Measurements from ENCODE around the gene CHN2.

The CHN2 gene

DNA sequence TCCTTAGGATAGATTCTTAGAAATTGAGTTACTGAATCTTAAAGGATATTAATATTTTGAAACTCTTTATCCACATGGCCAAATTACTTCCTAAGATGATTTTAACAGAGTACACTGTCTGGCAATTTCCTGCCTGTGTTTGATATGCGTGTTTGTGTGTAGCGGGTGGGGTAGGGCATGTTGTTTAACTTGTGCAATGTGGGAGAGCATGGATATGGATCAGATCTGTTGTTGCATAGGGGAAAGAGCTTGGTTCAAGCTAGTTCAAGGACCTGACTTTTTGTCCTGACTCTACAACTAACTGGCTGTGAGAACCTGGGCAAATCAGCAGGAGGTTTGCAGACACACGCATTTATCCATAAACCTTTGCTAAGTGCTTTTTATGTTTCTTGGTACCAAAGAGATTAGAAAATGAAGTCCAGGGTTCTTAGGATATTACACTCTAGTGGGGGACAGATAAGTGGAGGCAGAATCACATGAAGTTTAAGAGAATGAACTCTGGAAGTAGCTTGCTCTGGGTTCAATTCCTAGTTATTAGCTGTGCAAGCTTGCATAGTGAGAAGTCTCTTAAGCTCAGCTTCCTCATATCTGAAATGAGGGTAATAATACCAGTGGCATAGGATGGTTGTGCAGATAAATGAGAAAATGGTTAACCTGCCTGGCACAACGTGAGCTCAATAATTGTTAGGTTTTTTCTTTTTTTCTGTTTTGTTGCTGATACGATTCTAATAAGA is 272.8 kb downstream of the CHN2 start:
- no peak for DNase-seq (ENCODE audit: low read depth)
- TF ChIP-seq, protein P1, sequence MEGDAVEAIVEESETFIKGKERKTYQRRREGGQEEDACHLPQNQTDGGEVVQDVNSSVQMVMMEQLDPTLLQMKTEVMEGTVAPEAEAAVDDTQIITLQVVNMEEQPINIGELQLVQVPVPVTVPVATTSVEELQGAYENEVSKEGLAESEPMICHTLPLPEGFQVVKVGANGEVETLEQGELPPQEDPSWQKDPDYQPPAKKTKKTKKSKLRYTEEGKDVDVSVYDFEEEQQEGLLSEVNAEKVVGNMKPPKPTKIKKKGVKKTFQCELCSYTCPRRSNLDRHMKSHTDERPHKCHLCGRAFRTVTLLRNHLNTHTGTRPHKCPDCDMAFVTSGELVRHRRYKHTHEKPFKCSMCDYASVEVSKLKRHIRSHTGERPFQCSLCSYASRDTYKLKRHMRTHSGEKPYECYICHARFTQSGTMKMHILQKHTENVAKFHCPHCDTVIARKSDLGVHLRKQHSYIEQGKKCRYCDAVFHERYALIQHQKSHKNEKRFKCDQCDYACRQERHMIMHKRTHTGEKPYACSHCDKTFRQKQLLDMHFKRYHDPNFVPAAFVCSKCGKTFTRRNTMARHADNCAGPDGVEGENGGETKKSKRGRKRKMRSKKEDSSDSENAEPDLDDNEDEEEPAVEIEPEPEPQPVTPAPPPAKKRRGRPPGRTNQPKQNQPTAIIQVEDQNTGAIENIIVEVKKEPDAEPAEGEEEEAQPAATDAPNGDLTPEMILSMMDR (IDR thresholded peaks at IDR 0.05; ENCODE audit: control insufficient read depth, extremely low read depth, insufficient read depth) = no peak
- H3K4me3 ChIP-seq (ENCODE audit: low read depth, low read length) = no peak overlapping the region

DNA sequence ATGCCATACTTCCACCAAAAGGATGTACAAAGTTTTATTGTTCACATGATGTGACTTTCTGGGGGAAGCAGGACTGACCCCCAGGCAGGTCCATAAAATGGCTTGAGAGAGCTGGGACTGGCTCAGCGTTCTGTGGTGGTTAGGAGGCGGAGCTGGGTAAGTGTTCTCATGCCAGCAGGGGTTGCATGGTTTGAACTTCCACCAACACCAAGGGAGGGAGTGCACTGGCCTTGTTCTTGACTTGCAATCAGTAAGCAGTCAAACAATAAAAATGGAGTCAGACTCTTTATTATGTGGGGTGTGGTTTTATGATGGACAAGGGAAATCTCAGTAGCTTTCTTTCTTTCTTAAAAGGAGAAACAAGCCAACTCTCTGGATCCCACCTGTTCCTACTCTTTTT is 273.6 kb downstream of the CHN2 start:
- no peak for DNase-seq (ENCODE audit: low read depth)
- TF ChIP-seq, protein P1 (IDR thresholded peaks at IDR 0.05; ENCODE audit: control insufficient read depth, extremely low read depth, insufficient read depth) = no peak

DNA sequence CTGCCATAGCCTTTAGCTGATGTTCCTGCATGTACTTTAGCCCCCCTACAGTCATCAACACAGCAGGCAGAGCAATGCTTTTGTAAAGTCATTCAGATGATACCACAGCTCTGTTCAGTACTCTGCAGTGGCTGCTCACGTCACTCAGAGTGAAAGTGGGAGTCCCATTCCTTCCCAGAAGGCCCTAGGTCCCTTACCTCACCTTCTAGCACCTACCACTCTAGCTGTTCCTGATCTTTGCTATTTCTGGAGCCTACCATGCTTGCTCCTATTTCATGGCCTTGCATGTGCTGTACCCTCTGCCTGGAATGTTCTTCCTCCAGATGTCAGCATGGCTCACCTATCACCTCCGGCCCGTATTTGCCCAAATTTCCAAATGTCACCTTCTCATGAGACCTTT is 274.7 kb downstream of the CHN2 start:
- TF ChIP-seq, protein P1 (IDR thresholded peaks at IDR 0.05; ENCODE audit: control insufficient read depth, extremely low read depth, insufficient read depth) = no peak
- DNase-seq (ENCODE audit: low read depth) = no peak
- no peak overlapping the region for H3K4me3 ChIP-seq (ENCODE audit: low read depth, low read length)

More for the DNA sequence above, 273.6 kb downstream of the CHN2 start:
- no peak overlapping the region for H3K4me3 ChIP-seq (ENCODE audit: low read depth, low read length)

DNA sequence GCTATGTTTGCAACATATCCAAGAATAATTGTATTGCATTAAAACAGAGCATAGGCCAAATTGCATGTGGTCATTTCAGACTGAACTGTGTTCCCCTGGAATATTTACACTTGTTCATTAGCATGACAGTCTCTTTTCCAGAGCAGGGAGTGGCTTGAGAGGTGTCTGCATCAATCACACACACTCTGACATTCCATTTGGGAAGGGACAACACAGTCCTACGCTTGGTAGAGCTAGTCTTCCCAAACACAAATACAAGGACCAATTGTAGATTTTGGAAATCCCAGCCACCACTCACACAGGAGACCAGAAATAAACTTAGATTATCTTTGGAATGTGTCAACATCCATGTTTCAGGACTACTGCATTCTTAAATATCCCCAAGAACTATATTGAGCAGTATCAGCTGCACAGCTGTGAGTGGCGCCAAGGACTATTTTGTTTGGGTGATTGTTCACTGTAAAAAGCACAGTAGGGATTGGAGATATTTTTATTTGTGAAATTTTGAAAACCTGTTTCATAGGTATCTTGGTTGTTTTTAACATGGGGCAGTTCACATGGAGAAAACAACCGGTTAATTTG is 275.5 kb downstream of the CHN2 start:
- no peak for DNase-seq (ENCODE audit: low read depth)
- H3K4me3 ChIP-seq (ENCODE audit: low read depth, low read length) = no peak overlapping the region
- TF ChIP-seq, protein P1 (IDR thresholded peaks at IDR 0.05; ENCODE audit: control insufficient read depth, extremely low read depth, insufficient read depth) = no peak

DNA sequence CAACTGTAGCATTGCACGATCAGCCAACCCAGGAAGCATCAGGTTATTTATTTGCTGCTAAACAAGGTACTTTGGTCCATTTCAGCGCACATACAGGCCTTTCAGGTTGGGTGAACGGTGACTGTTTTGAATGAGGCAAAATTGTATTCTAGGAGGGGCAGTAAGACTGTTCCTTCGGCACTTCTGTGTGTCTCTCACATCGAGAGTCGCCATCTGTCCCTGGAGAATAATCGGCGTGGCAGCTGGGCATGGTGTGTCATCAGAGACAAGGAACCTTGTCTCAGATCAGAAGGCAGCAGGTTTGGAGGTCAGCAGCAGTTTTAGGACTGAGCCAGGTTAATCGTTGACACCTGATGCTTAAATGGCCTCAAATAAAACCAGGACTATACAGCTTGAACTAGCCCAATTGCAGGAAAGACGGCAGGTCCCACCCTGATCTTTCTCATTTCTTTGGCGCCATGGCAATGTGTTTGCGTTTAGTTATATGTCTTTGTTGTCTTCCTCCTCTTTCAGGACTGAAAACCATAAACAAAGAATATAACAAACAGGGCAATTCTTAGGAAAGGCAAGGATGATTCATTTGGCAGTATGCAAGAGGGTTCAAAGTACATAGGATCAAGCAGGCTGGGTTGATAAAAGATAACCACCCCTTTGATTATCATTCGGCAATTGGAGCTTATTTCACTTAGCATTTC is 277.0 kb downstream of the CHN2 start:
- TF ChIP-seq, protein P1 (IDR thresholded peaks at IDR 0.05; ENCODE audit: control insufficient read depth, extremely low read depth, insufficient read depth) = no peak
- H3K4me3 ChIP-seq (ENCODE audit: low read depth, low read length) = no peak overlapping the region
- DNase-seq (ENCODE audit: low read depth) = no peak

DNA sequence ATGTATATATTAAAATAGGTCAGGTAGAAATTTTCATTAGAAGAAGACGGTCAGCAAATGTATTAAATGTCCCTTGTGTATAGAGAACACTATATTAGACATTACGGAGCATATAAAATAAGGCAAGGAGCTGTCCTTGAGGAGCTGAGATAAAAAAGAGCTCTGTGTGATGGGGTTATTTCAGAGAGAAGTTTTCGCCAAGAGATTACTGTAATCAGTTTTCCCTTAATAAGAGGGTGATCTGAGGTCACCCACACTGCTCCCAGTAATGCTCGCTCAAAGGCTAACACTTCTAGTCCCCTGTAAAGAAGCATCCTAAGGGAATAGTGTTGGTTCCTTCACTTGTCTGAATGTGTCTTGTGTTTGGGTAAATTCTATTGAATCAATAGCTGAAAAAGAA is 282.3 kb downstream of the CHN2 start:
- no peak overlapping the region for H3K4me3 ChIP-seq (ENCODE audit: low read depth, low read length)
- TF ChIP-seq, protein P1 (IDR thresholded peaks at IDR 0.05; ENCODE audit: control insufficient read depth, extremely low read depth, insufficient read depth) = no peak
- DNase-seq (ENCODE audit: low read depth) = no peak

All from LNCaP clone FGC (cell line).